Neutrophil (primary cell): Measurements from ENCODE around the gene PRKN.

ENCODE experiments used
- H3K27ac ChIP-seq: fragments of 200-600 bp; sonication (generic); 2 replicates; pipeline ENCODE4 v1.5.1; 2016; ENCODE audit warnings: mild to moderate bottlenecking, moderate library complexity
- H3K27me3 ChIP-seq: fragments of 200-600 bp; sonication (generic); 2 replicates; pipeline ENCODE4 v1.6.0; 2016; ENCODE audit warnings: mild to moderate bottlenecking
- H3K36me3 ChIP-seq: fragments of 200-600 bp; sonication (generic); 2 replicates; pipeline ENCODE4 v1.5.1; 2017
- H3K4me1 ChIP-seq, 2 experiments: fragments of 200-600 bp in 1 of 2; sonication (generic) in 1 of 2; 1 replicate in 1 of 2; 2 replicates in 1 of 2; pipeline versions ENCODE4 v1.5.1 to v1.6.1; 2013 to 2016; ENCODE audit warnings: low read depth in 1 of 2, low read length in 1 of 2, mild to moderate bottlenecking in 1 of 2, moderate library complexity in 1 of 2; ENCODE audit not compliant: control insufficient read depth in 1 of 2, insufficient read depth in 1 of 2
- H3K4me3 ChIP-seq, 2 experiments: fragments of 200-600 bp in 1 of 2; sonication (generic) in 1 of 2; 1 replicate in 1 of 2; 2 replicates in 1 of 2; pipeline ENCODE4 v1.5.1; 2013 to 2016; ENCODE audit warnings: low read depth in 1 of 2, low read length in 1 of 2, mild to moderate bottlenecking in 1 of 2, moderate library complexity in 1 of 2
- H3K9me3 ChIP-seq: fragments of 200-600 bp; sonication (generic); 2 replicates; pipeline ENCODE4 v1.5.1; 2016
- TF ChIP-seq, protein P1 (sequence below): fragments of 200-600 bp; sonication (generic); IDR thresholded peaks from 2 replicates; pipeline ENCODE4 v1.5.1; 2016; ENCODE audit warnings: antibody characterized with exemption

The PRKN gene

GRCh38 chr6:161393839-161394364 lies 1333.7 kb downstream of the PRKN start:
- Histone ChIP-seq H3K36me3 (no peaks in the 10 kb centered on the region), H3K9me3 (no peaks in the 10 kb centered on the region), H3K4me3 (no peak overlapping the region), H3K27me3 (no peaks in the 10 kb centered on the region), H3K27ac (no peak overlapping the region), H3K4me1 (no peaks in the 10 kb centered on the region)
- TF ChIP-seq, protein P1, sequence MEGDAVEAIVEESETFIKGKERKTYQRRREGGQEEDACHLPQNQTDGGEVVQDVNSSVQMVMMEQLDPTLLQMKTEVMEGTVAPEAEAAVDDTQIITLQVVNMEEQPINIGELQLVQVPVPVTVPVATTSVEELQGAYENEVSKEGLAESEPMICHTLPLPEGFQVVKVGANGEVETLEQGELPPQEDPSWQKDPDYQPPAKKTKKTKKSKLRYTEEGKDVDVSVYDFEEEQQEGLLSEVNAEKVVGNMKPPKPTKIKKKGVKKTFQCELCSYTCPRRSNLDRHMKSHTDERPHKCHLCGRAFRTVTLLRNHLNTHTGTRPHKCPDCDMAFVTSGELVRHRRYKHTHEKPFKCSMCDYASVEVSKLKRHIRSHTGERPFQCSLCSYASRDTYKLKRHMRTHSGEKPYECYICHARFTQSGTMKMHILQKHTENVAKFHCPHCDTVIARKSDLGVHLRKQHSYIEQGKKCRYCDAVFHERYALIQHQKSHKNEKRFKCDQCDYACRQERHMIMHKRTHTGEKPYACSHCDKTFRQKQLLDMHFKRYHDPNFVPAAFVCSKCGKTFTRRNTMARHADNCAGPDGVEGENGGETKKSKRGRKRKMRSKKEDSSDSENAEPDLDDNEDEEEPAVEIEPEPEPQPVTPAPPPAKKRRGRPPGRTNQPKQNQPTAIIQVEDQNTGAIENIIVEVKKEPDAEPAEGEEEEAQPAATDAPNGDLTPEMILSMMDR: no peak

- TF ChIP-seq, protein P1: no peak
- no peaks in the 10 kb centered on the region for H3K9me3 ChIP-seq
- H3K36me3 ChIP-seq: no peaks in the 10 kb centered on the region
- H3K4me1 ChIP-seq: no peaks in the 10 kb centered on the region
- no peak overlapping the region for H3K4me3 ChIP-seq
- H3K27me3 ChIP-seq: no peaks in the 10 kb centered on the region
- H3K27ac ChIP-seq: no peak overlapping the region
Observed at GRCh38 chr6:161393292-161393691, 1334.3 kb downstream of the PRKN start.

- H3K4me1 ChIP-seq: no peaks in the 10 kb centered on the region
- H3K27ac ChIP-seq: no peak overlapping the region
- H3K4me3 ChIP-seq: no peak overlapping the region
- H3K27me3 ChIP-seq: no peaks in the 10 kb centered on the region
- H3K9me3 ChIP-seq: no peaks in the 10 kb centered on the region
- TF ChIP-seq, protein P1: no peak
- H3K36me3 ChIP-seq: no peaks in the 10 kb centered on the region
Observed at GRCh38 chr6:161389756-161390155, 1337.8 kb downstream of the PRKN start.

DNA sequence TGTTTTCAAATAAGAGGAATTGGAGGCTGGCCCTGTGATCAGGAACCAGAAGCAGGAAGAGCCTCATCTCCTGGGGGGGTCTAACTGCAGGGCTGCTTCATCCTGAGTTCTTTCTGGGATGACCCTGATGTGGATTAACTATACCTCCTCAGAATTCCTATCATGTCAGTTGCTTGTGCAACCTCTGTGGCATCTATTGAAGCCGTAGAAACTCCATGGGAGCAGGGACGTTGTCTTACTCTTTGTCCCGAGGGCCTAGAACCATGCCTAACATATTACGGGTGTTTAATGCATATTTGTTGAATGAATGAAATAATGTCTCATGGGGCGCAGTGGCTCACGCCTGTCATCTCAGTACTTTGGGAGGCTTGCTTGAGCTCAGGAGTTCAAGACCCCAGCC lies 1343.6 kb downstream of the PRKN start:
- H3K27me3 ChIP-seq: no peaks in the 10 kb centered on the region
- H3K4me3 ChIP-seq: no peak overlapping the region
- no peaks in the 10 kb centered on the region for H3K4me1 ChIP-seq
- H3K27ac ChIP-seq: no peak overlapping the region
- no peaks in the 10 kb centered on the region for H3K36me3 ChIP-seq
- H3K9me3 ChIP-seq: no peaks in the 10 kb centered on the region
- TF ChIP-seq, protein P1: no peak

DNA sequence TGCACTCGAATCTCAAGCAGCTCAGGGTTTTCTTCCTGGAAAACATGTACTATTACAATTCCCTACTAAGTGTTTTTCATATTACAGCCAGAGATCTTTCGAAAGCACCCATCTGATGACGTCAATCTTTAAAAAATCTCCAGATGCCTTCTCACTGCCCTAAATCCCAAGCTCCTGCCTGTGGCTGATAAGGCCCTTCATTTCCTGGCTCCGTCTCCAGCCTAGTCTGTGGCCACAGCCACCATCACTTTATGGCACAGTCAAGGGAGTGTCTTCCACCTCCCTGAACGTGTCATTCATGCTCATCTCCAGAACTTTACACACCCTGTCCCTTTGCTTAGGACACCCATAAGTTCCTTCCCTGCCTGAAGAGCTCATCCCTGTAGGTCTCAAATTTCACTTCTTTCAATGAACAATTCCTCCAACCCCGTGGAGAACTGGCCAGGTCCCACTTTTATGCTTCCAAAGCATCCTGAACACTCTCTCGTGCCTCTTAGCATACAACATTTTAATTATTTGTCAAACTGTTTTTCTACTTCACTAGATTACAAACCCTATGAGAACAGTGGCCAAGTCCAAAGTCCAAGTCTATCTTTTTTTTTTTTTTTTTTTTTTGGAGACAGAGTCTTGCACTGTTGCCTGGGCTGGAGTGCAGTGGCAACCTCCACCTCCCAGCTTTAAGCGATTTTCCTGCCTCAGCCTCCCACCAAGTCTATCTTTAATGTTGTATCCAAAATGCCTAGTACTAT lies 1347.6 kb downstream of the PRKN start:
- TF ChIP-seq, protein P1: no peak
- Histone ChIP-seq H3K27ac (no peak overlapping the region), H3K36me3 (no peaks in the 10 kb centered on the region), H3K27me3 (no peaks in the 10 kb centered on the region), H3K9me3 (no peaks in the 10 kb centered on the region), H3K4me3 (no peak overlapping the region), H3K4me1 (no peaks in the 10 kb centered on the region)
